Smooth muscle cell (in vitro differentiated cells): ENCODE measurements around the gene FRS2. TPM values are rescaled to one million over a fixed set of nuclear protein-coding genes. Genes with fewer than 3 reads are reported as not detected.
"Not testable (repeated sequence)": the region's sequence is repeated elsewhere in the genome, so short reads cannot be mapped to it uniquely, and the experiment has no call there.

Experiments
- DNase-seq: peaks from one replicate; lab custom pipeline; 2025; ENCODE audit not compliant: unreplicated experiment; lab: John Stamatoyannopoulos, UW
- H2AFZ ChIP-seq: fragments of 200-600 bp; sonication (generic); 2 replicates; pipeline ENCODE4 v1.6.0; 2016; ENCODE audit warnings: antibody characterized with exemption, low read depth, mild to moderate bottlenecking
- H3F3A ChIP-seq: fragments of 200-600 bp; sonication (generic); 2 replicates; pipeline ENCODE4 v1.6.0; 2017; ENCODE audit warnings: antibody characterized with exemption, low read depth
- H3K27ac ChIP-seq: fragments of 200-600 bp; sonication (generic); 2 replicates; pipeline ENCODE4 v1.5.1; 2016; ENCODE audit warnings: low read depth, mild to moderate bottlenecking
- H3K27me3 ChIP-seq: fragments of 200-600 bp; sonication (generic); 2 replicates; pipeline ENCODE4 v1.6.1; 2016; ENCODE audit warnings: low read depth, mild to moderate bottlenecking
- H3K36me3 ChIP-seq: fragments of 200-600 bp; sonication (generic); 2 replicates; pipeline ENCODE4 v1.5.1; 2016; ENCODE audit warnings: low read depth
- H3K4me1 ChIP-seq: fragments of 200-600 bp; sonication (generic); 2 replicates; pipeline ENCODE4 v1.5.1; 2016; ENCODE audit warnings: low read depth
- H3K4me2 ChIP-seq: fragments of 200-600 bp; sonication (generic); 2 replicates; pipeline ENCODE4 v1.6.0; 2016; ENCODE audit warnings: mild to moderate bottlenecking
- H3K4me3 ChIP-seq: fragments of 200-600 bp; sonication (generic); 2 replicates; pipeline ENCODE4 v1.5.1; 2016; ENCODE audit warnings: mild to moderate bottlenecking
- H3K79me2 ChIP-seq: fragments of 200-600 bp; sonication (generic); 2 replicates; pipeline ENCODE4 v1.6.0; 2016; ENCODE audit warnings: low read depth, mild to moderate bottlenecking
- H3K9ac ChIP-seq: fragments of 200-600 bp; sonication (generic); 2 replicates; pipeline ENCODE4 v1.6.0; 2016; ENCODE audit warnings: low read depth
- H3K9me3 ChIP-seq: fragments of 200-600 bp; sonication (generic); replicated peaks from 2 replicates; pipeline ENCODE4 v1.5.1; 2016; ENCODE audit warnings: low read depth
- H4K20me1 ChIP-seq: fragments of 200-600 bp; sonication (generic); 2 replicates; pipeline ENCODE4 v1.6.0; 2016; ENCODE audit warnings: low read depth
- WGBS: methylation state at CpG from one replicate; pipeline ENCODE4 v1.1.7; 2016; ENCODE audit warnings: low lambda C conversion rate; 5-methylcytosine and 5-hydroxymethylcytosine counted together
- polyA plus RNA-seq: library from polyadenylated mRNA; unstranded; fragments of >200 nt; fragmentation: Nextera tagmentation; extraction: Ambion mirVana; gene quantifications from 2 replicates; pipeline ENCODE4 v1.2.1, GENCODE V29; 2016
- total RNA-seq: library from RNA; depleted of rRNA; stranded (reverse); fragments of >200 nt; gene quantifications from 2 replicates; pipeline ENCODE4 v1.2.3, GENCODE V29; 2014
- TF ChIP-seq, protein P1 (sequence below): fragments of 200-600 bp; sonication (generic); IDR thresholded peaks from 2 replicates; pipeline ENCODE4 v1.5.1; 2017; ENCODE audit warnings: borderline replicate concordance, mild to moderate bottlenecking, antibody characterized with exemption; ENCODE audit not compliant: insufficient read depth, poor library complexity, severe bottlenecking

The FRS2 gene
- total and polyA plus RNA-seq, 2 experiments from 2014 or later = 23.8 to 90.2 TPM

DNA sequence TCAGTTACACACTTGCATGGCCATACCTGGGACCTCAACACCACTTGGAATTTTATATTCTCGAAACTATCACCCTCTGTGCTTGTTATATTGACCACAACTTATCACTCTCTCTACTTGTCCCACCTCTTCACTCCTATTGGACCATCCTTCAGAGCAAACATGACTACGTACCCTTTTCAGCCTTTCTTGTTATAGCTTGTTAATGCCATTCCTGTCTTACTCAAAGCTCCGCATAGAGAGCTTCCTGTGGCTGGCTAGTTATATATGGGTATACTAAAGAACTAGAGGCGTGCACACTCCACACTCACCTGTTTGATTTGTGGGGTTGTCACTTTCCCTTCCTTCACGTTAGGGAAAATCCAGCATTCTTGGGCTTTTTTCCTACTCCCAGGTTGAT is 26.3 kb upstream of the FRS2 start:
- Histone ChIP-seq H3F3A (no peaks in the 10 kb centered on the region), H3K79me2 (no peaks in the 10 kb centered on the region), H4K20me1 (no peaks in the 10 kb centered on the region), H3K9ac (no peak overlapping the region), H3K4me2 (no peak overlapping the region), H2AFZ (no peak overlapping the region), H3K4me1 (no peaks in the 10 kb centered on the region), H3K27me3 (no peaks in the 10 kb centered on the region), H3K9me3 (no peaks in the 10 kb centered on the region), H3K36me3 (no peaks in the 10 kb centered on the region), H3K27ac (no peak overlapping the region), H3K4me3 (no peak overlapping the region)
- DNase-seq = no peak
- TF ChIP-seq, protein P1, sequence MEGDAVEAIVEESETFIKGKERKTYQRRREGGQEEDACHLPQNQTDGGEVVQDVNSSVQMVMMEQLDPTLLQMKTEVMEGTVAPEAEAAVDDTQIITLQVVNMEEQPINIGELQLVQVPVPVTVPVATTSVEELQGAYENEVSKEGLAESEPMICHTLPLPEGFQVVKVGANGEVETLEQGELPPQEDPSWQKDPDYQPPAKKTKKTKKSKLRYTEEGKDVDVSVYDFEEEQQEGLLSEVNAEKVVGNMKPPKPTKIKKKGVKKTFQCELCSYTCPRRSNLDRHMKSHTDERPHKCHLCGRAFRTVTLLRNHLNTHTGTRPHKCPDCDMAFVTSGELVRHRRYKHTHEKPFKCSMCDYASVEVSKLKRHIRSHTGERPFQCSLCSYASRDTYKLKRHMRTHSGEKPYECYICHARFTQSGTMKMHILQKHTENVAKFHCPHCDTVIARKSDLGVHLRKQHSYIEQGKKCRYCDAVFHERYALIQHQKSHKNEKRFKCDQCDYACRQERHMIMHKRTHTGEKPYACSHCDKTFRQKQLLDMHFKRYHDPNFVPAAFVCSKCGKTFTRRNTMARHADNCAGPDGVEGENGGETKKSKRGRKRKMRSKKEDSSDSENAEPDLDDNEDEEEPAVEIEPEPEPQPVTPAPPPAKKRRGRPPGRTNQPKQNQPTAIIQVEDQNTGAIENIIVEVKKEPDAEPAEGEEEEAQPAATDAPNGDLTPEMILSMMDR = no peak
- WGBS = 94% methylated on average over 5 of the region's 5 CpGs

DNA sequence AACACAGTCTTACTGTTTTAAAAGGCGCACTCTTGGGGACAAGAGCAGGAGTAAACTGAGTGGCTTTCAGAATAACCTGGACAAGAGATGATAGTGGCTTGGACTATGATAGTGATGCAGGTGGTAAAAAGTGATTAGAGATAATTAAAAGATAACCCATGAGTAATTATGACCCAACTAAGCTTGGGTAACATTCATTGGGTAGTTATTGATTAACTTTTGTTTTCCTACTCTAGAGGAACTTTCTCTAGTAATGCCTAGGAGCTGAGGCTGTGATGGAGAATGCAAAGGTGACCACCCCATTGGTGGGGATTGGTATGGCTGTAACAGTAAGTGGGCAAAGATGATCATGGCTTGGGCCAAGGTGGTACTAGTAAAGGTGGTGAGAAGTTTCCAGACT is 22.3 kb upstream of the FRS2 start:
- H3K4me2 ChIP-seq = no peak overlapping the region
- no peaks in the 10 kb centered on the region for H3K9me3 ChIP-seq
- no peaks in the 10 kb centered on the region for H4K20me1 ChIP-seq
- no peak overlapping the region for H2AFZ ChIP-seq
- no peaks in the 10 kb centered on the region for H3F3A ChIP-seq
- no peak overlapping the region for H3K9ac ChIP-seq
- no peak for DNase-seq
- TF ChIP-seq, protein P1 = no peak
- no peaks in the 10 kb centered on the region for H3K27me3 ChIP-seq
- WGBS = 95% methylated on average over 1 of the region's 1 CpG
- H3K4me3 ChIP-seq = no peak overlapping the region
- no peaks in the 10 kb centered on the region for H3K4me1 ChIP-seq
- H3K36me3 ChIP-seq = no peaks in the 10 kb centered on the region
- no peak overlapping the region for H3K27ac ChIP-seq
- H3K79me2 ChIP-seq = no peaks in the 10 kb centered on the region

DNA sequence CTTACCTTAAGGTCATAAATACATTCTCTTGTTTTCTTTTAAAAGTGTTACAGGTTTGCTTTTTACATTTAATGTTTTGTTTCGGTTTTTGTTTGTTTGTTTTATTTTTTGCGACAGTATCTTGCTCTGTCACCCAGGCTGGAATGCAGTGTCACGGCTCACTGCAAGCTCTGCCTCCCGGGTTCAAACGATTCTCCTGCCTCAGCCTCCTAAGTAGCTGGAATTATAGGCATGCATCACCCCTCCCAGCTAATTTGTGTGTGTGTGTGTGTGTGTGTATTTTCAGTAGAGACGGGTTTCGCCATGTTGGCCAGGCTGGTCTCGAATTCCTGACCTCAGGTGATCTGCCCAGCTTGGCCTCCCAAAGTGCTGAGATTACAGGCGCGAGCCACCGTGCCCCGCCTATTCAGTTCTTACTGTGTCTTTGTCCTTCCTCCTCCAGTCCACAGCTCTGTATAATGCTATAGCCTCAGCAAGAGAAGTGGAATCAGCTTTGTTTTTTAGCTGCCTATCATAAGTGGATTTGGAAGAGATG is 17.5 kb upstream of the FRS2 start:
- H3K9me3 ChIP-seq, H3K79me2 ChIP-seq, DNase-seq, H3K27ac ChIP-seq, H3K4me3 ChIP-seq, H3K9ac ChIP-seq, H3F3A ChIP-seq, H3K36me3 ChIP-seq, H3K27me3 ChIP-seq, H2AFZ ChIP-seq, H3K4me1 ChIP-seq, H4K20me1 ChIP-seq, H3K4me2 ChIP-seq: not testable (repeated sequence)
- 80% methylated on average over 12 of the region's 12 CpGs for WGBS

DNA sequence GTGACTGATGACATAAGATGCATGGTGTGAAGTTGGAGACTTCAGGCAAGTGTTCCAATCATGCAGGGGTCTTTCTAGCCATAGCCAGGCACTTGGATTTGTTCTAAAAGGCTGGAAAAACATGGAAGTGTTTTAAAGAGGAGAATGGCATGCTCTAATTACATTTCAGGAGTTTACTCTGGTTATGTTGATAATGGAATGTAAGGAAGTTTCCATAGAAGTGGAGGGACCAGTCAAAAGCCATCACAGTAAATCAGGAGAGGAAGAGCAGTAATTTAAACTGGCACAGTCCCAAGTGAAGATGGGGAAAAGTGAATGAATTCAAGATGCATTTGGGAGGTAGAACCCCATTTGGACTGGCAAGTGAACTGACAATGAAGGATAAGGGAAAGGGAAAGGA is 13.9 kb upstream of the FRS2 start:
- H3K4me1 ChIP-seq = no peaks in the 10 kb centered on the region
- TF ChIP-seq, protein P1 = no peak
- H3K9me3 ChIP-seq = no peaks in the 10 kb centered on the region
- no peak overlapping the region for H3K4me3 ChIP-seq
- DNase-seq = no peak
- H3K36me3 ChIP-seq = no peaks in the 10 kb centered on the region
- no peak overlapping the region for H3K27ac ChIP-seq
- no peaks in the 10 kb centered on the region for H3K79me2 ChIP-seq
- no peaks in the 10 kb centered on the region for H3F3A ChIP-seq
- H3K4me2 ChIP-seq = no peak overlapping the region
- H3K27me3 ChIP-seq = no peaks in the 10 kb centered on the region
- H4K20me1 ChIP-seq = no peaks in the 10 kb centered on the region
- H3K9ac ChIP-seq = no peak overlapping the region
- H2AFZ ChIP-seq = no peak overlapping the region
